HG03135 (cell line): ENCODE data around the gene TPSB2.
"Not testable (repeated sequence)": the region's sequence is repeated elsewhere in the genome, so short reads cannot be mapped to it uniquely, and the experiment has no call there.

ENCODE experiments used
- ATAC-seq: cut with Tn5 transposase; IDR thresholded peaks from one replicate; pipeline ENCODE4 v1.9.1; 2021; ENCODE audit warnings: mild to moderate bottlenecking, moderate library complexity; ENCODE audit not compliant: unreplicated experiment

The TPSB2 gene

DNA sequence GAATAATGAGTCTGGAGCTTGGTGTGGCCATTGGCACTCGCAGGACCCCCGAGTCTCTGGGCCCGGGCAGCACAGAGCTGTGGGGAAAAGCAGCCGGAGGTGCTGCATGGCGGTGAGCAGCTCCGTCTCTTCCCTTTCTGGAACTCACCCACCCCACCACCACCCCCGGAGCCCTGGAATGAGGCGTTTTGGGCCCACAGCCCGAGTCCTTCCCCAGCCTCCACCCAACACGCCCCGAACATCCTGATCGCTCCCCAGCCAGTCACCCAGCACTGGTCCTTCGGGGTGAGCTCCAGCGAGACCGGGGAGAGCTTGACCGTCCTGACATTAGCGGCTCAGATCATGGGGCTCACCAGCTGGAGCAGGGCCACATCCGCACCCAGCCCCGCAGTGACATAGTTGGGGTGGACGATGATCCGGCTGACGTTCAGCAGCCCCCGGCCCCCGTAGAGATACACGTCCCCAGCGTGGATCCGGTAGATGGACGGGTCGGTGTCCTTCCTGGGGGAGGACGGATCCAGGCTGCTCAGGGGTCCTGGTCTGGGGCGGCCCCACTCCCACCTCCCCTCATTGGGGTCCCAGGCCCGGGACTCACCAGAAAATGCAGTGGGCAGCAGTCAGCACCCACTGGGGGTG, 32.3 kb upstream of the TPSB2 start:
- no peak for ATAC-seq

DNA sequence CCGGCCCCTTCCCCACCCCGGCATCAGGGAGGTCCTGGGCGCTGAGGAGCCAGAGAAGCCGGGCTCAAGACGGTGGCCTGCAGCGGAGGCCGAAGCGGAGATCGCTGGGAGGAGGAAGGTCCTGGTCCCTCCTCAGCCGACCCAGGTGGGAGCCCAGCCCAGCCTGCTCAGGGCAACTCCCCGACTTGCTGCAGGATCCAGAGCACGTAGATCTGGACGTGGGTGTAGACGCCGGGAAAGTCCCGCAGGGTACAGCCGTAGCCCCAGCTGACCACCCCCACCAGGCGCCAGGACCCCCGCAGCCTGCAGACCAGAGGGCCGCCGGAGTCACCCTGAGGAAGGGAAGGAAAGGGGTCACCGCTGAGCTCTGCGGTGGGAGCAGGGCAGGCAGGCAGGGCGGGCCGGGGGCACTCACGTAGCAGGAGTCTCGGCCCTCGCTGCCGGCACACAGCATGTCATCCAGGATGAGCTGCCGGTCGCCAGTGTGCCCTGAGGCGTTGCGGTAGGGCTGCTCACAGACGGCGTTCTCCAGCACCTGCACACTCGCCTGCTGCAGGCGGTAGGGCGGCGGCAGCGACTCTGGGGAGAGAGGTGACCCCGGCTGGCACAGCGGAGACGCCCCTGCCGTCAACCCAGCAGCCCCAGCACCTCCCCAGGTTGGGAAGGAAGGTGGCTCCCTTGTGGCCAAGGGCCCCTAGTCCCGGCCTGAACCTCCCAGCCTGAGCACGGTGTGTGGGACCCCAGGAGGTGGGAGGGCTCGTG, 31.3 kb upstream of the TPSB2 start:
- ATAC-seq: no peak

DNA sequence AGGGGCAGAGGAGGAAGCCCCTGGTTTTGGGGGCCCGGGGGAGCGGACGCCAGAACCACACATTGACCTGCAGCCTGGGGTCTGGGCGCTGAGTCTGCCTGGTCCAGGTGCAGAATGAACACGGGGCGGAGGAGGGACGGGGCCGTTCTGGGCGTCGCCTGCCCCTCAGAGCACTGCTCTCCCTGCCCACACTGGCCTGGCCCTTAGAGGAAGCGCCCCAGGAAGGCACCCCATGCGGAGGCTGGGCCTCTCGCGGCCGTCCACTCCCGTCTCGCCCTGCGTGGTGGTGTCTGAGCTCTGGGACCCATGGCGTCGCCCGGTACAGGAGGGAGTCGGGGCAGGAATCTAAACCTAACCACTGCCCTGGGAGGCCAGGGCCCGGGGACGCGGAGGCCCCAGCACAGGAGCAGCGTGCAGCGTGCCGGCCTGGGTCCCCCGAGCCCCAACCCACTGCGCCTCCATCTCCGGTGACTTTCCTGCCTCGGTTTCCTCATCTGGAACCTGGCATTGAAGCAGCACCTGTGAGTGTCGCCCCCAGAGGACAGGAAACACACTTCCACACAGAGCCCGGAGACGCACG, 30.2 kb upstream of the TPSB2 start:
- ATAC-seq: no peak

DNA sequence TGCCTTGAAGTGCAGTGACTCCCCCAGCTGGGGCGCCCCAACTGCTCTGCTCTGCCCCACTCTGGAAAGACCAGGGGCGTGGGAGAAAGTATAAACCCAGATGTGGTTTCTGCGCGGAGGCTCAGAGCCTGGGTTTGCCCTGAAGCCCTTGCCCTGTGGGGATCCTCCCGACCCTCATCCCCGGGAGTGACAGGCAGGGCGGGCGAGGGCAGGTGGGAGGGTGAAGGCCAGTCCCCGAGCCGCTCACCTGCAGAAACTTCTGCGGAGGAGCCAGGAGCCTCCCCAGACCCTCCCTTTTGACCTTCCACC, 29.7 kb upstream of the TPSB2 start:
- no peak for ATAC-seq

DNA sequence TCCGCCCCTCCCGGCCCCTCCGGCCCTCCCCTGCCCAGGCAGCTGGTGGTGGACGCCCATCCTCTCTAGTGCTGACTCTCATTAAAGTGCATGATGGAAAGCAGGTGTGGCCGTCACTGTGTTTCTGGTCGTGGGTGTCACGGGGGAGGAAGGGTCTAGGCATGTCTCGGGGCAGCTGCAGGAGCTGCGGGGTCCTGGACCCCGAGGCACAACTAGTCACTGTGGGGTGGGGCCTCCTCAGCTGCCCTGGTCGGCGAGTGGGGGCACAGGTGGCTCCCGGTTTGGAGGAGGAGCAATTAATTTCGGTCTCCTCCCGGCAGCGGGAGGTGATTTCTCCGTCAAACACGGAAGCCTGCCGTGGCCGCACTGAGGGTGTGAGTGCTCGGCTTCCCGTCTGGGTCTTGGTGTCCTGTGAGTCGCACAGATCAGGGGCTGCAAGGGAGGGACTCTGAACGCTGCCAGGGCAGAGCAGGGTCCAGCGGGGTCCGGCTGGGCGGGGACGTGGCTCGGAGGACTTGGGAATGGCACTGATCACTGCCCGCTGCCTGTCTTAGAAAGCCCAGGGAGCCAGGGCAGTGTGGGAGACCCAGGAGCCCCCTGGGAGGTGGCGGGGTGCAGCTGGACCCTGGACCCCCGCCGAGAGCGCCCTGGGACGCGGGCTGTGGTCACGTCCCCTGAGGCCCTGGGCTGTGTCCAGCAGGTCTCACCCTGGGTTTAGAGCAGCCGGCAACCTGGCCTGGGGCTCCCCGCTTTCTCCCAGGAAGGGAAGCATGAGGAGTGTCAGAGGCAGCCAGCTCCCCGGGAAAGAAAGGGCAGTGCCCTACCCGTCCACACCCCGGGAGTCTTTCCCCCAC, 29.1 kb upstream of the TPSB2 start:
- ATAC-seq: no peak

DNA sequence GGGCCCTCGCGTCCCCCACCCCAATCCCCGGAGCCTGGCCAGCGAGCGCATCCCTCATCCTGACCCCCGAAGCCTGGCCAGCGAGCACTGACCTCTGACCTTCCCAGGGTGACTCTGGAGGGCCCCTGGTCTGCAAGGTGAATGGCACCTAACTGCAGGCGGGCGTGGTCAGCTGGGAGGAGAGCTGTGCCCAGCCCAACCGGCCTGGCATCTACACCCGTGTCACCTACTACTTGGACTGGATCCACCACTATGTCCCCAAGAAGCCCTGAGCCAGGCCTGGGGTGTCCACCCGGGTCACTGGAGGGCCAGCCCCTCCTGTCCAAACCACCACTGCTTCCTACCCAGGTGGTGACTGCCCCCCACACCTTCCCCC, 28.2 kb upstream of the TPSB2 start:
- ATAC-seq: no peak

DNA sequence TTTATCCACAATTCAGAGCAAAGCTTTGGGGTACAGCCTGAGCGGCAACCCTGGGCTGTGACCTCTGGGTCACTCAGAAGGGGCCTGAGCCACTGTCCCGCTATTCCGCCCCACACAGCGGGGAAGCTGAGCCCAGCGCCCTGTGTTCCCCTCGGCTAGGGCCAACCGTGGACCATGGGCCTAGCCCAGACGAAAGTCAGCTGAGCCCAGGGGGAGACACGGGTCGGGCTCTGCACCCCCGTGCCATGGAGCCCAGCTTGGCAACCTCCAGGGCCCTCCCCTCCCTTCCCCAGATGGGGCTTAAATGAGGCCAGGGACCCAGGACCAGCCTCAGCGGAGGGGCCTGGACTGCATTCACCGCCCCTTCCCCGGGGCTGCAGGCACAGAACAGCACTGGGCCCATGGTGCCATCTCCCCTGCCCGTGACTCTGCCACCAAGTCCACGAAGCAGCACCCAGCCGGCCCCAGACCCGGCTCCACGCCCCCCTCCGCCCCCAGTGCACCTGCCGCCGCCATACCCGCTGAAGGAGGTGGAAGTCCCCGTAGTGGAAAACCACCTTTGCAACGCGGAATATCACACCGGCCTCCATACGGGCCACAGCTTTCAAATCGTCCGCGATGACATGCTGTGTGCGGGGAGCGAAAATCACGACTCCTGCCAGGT, 27.7 kb upstream of the TPSB2 start:
- ATAC-seq: no peak

DNA sequence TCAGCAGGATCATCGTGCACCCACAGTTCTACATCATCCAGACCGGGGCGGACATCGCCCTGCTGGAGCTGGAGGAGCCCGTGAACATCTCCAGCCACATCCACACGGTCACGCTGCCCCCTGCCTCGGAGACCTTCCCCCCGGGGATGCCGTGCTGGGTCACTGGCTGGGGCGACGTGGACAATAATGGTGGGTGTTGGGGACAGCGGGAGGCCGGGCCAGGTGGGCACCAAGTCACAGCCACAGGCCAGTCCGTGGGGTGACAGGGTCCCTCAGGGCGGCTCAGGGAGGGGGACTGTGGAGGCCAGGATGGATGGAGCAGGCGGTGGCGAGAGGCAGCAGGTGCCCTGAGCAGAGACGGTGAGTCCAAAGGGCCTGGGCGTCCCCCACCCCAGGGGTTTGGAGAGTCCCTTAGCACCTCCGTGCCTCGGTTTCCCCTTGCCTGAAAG, 26.9 kb upstream of the TPSB2 start:
- ATAC-seq: no peak

DNA sequence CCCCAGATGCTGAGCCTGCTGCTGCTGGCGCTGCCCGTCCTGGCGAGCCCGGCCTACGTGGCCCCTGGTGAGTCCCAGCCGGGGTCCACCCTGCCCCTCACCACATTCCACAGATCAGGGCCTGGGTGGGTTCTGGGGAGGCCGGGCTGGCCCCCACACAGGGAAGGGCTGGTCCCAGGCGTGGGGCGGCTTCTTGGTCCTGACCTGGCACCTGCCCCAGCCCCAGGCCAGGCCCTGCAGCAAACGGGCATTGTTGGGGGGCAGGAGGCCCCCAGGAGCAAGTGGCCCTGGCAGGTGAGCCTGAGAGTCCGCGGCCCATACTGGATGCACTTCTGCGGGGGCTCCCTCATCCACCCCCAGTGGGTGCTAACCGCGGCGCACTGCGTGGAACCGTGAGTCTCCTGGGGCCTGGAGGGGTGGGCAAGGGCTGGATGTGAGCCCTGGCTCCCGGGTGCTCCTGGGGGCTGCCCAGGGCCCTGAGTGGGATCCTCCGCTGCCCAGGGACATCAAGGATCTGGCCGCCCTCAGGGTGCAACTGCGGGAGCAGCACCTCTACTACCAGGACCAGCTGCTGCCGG, 26.4 kb upstream of the TPSB2 start:
- ATAC-seq: not testable (repeated sequence)

DNA sequence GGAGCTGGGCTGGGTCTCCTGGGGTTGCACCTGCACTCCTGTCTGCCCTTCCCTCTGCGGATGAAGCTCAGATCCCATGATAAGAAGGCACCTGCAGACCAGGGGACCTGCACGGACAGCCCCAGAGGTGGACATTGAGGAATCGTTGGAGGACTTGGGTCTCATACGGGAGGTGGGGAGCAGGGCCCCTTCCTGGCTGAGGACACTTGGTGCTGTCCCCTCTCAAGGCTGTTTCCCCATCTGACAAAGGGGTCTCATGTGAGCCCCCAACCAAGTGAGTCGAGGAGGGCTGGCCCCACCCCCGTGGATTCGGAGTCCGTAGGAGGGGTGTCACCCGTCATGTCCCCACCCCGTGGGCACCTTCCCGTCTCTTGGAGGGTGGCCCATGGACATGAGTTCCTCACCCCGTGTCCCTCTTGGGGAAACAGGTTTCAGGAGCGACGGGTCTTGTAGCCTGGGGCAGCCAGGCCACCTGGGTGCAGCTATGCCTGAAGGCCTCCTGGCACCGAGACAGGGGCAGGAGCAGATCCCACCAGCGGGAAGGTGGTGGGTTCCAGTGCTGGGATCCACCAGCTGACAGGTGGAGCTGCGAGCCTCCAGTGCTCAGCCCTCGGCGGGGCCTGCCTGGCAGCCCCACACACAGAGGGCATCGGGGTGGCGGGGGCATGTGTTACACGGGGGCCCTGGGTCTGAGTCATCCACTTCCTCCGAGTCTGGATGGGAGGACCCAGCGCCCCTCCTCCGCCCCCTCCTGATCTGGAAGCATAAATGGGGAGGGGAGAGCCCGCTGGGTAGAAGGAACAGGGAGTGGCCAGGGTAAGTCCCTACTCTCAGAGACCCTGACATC, 25.5 kb upstream of the TPSB2 start, which contains the start of gene TPSD1:
TPSD1 (plus strand) TSS at position 794 of the 847 bp plus-strand sequence. CDS start 212 bp downstream, outside the sequence.
- ATAC-seq: not testable (repeated sequence)

DNA sequence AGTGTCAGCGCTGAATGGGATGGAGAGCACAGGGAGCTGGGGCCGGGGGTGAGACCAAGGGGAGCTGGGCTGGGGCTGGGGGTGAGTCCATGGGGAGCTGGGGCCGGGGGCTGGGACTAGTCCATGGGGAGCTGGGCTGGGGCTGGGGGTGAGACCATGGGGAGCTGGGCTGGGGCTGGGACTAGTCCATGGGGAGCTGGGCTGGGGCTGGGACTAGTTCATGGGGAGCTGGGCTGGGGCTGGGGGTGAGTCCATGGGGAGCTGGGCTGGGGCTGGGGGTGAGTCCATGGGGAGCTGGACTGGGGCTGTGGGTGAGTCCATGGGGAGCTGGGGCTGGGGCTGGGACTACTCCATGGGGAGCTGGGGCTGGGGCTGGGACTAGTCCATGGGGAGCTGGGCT, 24.8 kb upstream of the TPSB2 start:
- ATAC-seq: not testable (repeated sequence)

DNA sequence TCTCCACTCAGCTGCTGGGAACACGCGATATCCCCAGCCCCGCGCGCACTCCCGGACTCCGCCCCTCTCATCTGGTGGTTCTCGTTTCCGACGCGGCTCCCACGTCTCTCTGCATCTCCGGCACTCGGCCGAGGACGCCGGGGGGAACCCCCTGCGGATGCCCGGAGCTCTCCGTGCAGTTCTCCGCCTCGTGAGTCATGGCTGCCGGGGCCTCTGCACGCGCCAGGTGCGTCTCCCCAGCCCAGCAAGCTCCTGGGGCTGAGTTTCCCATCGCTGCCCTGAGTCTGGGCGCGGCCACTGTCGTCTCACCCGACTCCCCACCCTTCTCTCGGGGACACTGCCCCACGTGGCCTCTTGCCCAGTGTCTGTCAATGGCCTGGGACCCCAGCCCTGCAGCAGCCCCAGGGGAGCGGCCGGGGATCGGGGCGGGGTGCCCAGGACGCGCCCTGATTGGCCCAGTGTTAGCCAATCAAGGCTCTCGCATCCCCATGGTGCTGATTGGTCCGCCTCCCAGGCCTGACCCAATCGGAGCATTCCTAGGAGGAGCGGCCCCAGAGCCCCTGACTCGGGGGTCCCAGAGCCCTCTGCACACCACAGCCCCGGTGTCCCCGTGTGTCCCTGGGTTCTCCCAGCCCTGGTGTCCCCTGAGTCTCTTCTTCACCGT, 23.8 kb upstream of the TPSB2 start:
- ATAC-seq: not testable (repeated sequence)

DNA sequence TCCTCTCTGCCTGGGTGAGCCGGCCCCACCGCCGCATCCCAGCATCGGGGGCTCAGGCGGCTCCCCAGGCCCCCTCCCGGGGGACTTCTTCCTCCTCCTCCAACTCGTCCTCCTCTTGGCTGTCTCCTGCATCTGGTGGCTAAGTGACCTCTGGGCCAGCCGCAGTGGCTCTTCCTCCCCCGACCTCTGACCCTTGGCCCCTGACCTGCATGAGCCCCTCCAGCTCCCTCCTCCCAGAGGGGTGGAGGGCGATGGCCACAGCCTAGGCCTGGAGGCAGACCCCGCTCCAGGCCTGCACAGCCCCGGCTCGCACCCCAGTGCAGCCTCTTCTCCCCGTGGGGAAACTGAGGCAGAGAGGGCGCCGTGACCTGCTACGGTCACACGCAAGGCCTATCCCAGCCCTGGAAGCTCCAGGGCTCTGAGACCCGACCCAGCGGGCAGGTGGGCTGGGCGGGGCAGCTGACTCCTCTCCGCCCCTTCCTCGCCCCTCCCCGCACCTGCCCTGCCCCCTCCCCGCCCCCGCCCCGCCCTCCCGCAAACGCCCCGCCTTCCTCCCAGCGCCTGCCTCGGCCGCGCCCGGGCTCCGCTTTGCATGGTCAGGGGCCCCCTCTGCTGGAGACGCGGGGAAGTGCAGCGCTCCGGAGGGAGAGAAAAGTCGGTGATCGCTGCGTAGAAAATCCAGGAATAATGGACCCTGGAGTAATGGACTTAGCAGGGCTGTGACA, 19.2 kb upstream of the TPSB2 start:
- not testable (repeated sequence) for ATAC-seq

DNA sequence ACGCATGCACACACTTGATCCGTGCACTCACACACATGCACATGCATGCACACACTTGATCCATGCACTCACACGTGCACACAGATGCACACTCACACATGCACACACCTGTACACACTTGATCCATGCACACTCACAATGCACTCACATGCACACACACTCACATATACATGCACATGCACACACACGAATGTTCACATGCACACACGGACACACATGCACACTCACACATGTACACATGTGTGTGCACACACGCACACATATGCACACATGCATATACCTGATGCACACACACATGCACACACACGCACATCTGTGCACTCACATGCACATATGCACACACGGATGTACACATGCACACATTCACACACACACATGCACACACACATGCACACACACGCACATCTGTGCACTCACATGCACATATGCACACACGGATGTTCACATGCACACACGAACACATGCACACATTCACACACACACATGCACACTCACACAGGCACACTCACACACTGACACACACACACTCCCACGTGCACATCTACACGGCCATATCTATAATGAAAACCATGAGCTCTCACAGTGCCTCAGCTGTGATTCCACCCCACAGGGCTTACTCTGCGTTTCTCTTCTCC, 18.0 kb upstream of the TPSB2 start:
- not testable (repeated sequence) for ATAC-seq

DNA sequence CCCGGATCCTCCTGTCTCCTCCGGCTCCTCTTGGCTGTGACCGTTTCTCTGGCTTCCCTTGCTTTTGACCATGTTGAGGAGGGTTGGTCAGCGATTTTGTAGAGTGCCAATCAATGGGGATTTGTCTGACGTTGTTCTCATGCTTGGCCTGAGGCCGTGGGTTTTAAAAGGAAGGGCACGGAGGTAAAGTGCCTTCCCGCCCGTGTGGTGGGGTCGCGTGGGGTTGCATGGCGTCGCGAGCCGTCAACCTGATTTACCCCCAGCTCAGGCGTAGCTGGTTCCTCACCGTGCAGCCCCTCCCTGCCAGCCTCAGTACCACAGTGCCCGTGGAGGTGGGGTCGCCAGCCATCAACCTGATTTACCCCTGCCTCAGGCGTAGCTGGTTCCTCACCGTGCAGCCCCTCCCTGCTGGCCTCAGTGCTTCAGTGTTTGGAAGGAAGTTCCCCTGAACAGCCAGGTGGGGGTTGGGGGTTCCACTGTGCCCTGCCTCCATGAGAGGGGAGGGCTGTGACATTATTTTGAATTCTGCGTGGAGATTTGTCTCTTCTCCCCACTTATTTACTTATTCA, 15.6 kb upstream of the TPSB2 start:
- no peak for ATAC-seq

DNA sequence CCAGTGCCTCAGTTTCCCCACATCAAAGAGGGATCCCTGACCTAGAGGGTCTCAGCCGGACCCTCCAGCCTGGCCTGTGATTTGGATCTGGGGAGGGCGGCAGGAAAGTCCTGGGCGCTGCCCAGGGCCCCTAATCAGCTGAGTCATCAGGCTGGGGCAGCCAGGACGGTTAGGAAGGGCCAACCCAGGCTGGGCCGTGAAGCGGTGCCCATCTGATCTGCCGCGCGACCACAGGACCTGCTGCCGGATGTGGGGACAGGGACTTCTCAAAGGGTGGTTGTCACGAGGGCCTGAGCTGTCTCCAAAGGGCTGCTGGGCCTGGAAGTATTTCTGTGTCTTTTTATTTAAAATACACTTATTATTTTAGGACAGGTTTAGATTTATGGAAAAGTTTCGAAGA, 14.9 kb upstream of the TPSB2 start:
- ATAC-seq: no peak
